Naive B cell (primary cell): Measurements from ENCODE around the gene GORASP2. TPM values are rescaled to one million over a fixed set of nuclear protein-coding genes. Genes with fewer than 3 reads are reported as not detected.

Source experiments
- ATAC-seq, 2 donors: fragments of 150-1000 bp; cut with Tn5 transposase; 2 replicates each; pipeline ENCODE4 v1.10.0; 2021; ENCODE audit warnings: low read depth in 2 of 2, mild to moderate bottlenecking in 2 of 2, moderate library complexity in 2 of 2
- DNase-seq: peaks from one replicate; pipeline ENCODE4 v3.0.0; 2022
- H3K27ac Mint-ChIP-seq, 6 donors: one replicate each; pipeline ENCODE4 v1.8.0; 2020 to 2022; ENCODE audit warnings: mild to moderate bottlenecking in 6 of 6, mixed read lengths in 6 of 6, moderate library complexity in 5 of 6, inconsistent platforms in 2 of 6
- H3K27me3 Mint-ChIP-seq, 3 donors: one replicate each; pipeline ENCODE4 v1.8.0; 2021 to 2022; ENCODE audit warnings: mixed read lengths in 3 of 3, mild to moderate bottlenecking in 1 of 3
- H3K36me3 Mint-ChIP-seq, 2 donors: one replicate each; pipeline ENCODE4 v1.8.0; 2020 to 2022; ENCODE audit warnings: mixed read lengths in 2 of 2, inconsistent platforms in 1 of 2, mild to moderate bottlenecking in 1 of 2
- H3K4me1 Mint-ChIP-seq, 3 donors: one replicate each; pipeline ENCODE4 v1.8.0; 2020 to 2022; ENCODE audit warnings: mixed read lengths in 3 of 3, inconsistent platforms in 1 of 3, mild to moderate bottlenecking in 1 of 3, moderate library complexity in 1 of 3
- H3K4me3 Mint-ChIP-seq, 8 donors: one replicate each; pipeline ENCODE4 v1.8.0; 2020 to 2022; ENCODE audit warnings: mild to moderate bottlenecking in 8 of 8, mixed read lengths in 8 of 8, moderate library complexity in 8 of 8, inconsistent platforms in 2 of 8
- H3K9me3 Mint-ChIP-seq, 7 donors: one replicate each; pipeline ENCODE4 v1.8.0; 2020 to 2022; ENCODE audit warnings: mixed read lengths in 7 of 7, mild to moderate bottlenecking in 5 of 7, inconsistent platforms in 2 of 7, moderate library complexity in 1 of 7
- polyA plus RNA-seq, 6 donors: library from polyadenylated mRNA; unstranded; fragments of 300-500 nt; fragmentation: Illumina TruSeq; gene quantifications; one replicate each; pipeline ENCODE4 v1.2.3, GENCODE V29; 2021; ENCODE audit warnings: low read depth in 6 of 6

Gene GORASP2
- 10 to 100 TPM; 51.7 to 93.6 (median 63.2) TPM for polyA plus RNA-seq

- Mint-ChIP-seq H3K9me3 (peaks cover 0 to 4% (median 0%) of the 10 kb centered on the region in 7 donors), H3K27me3 (no peaks in the 10 kb centered on the region), H3K36me3 (no peaks in the 10 kb centered on the region), H3K27ac (peak within 1 kb of the TSS; percentile 89 to 96 (median 94)), H3K4me1 (peaks cover 25 to 35% (median 26%) of the 10 kb centered on the region in 3 donors), H3K4me3 (peak within 1 kb of the TSS; percentile 90 to 99 (median 96))
- ATAC-seq (peak; percentile 88 to 89), DNase-seq (peak; percentile 98)
Observed at GRCh38 chr2:170928824-170929685, at the start of gene GORASP2. GORASP2 (plus strand) TSS chr2:170929253; CDS start chr2:170929341, 88 bp downstream.

GRCh38 chr2:170881840-170882239, 47.2 kb upstream of the GORASP2 start:
- peaks cover 30 to 40% (median 37%) of the 10 kb centered on the region in 3 donors for H3K27me3 Mint-ChIP-seq
- H3K36me3 Mint-ChIP-seq: peaks cover 0 to 7% of the 10 kb centered on the region in 2 donors
- H3K4me1 Mint-ChIP-seq: peaks cover 8 to 13% (median 8%) of the 10 kb centered on the region in 3 donors
- DNase-seq (no peak), ATAC-seq (no peak)
- H3K9me3 Mint-ChIP-seq: peaks cover 0 to 12% (median 0%) of the 10 kb centered on the region in 7 donors
- no peak overlapping the region for H3K4me3 Mint-ChIP-seq
- no peak overlapping the region for H3K27ac Mint-ChIP-seq

GRCh38 chr2:170882758-170883157, 46.3 kb upstream of the GORASP2 start:
- DNase-seq (no peak), ATAC-seq (no peak)
- Mint-ChIP-seq H3K36me3 (peaks cover 0 to 7% of the 10 kb centered on the region in 2 donors), H3K27me3 (peaks cover 30 to 40% (median 37%) of the 10 kb centered on the region in 3 donors), H3K4me3 (no peak overlapping the region), H3K4me1 (peaks cover 8 to 10% (median 8%) of the 10 kb centered on the region in 3 donors), H3K9me3 (peaks cover 0 to 12% (median 0%) of the 10 kb centered on the region in 7 donors), H3K27ac (no peak overlapping the region)

- Mint-ChIP-seq H3K4me3 (no peak overlapping the region), H3K9me3 (peaks cover 0 to 12% (median 0%) of the 10 kb centered on the region in 7 donors)
- ATAC-seq: no peak
Observed at GRCh38 chr2:170883683-170884082, 45.4 kb upstream of the GORASP2 start.

GRCh38 chr2:170885130-170885791, 43.8 kb upstream of the GORASP2 start:
- Mint-ChIP-seq H3K9me3 (peaks cover 0 to 12% (median 0%) of the 10 kb centered on the region in 7 donors), H3K4me3 (no peak overlapping the region), H3K27me3 (peaks cover 30 to 48% (median 47%) of the 10 kb centered on the region in 3 donors), H3K4me1 (no peaks in the 10 kb centered on the region), H3K27ac (peak overlapping the region in 1 of 6 donors; percentile 88), H3K36me3 (peaks cover 0 to 7% of the 10 kb centered on the region in 2 donors)
- no peak for DNase-seq
- ATAC-seq: no peak

More at GRCh38 chr2:170883683-170884082, 45.4 kb upstream of the GORASP2 start:
- H3K36me3 Mint-ChIP-seq: peaks cover 0 to 7% of the 10 kb centered on the region in 2 donors
- H3K27me3 Mint-ChIP-seq: peaks cover 30 to 40% (median 37%) of the 10 kb centered on the region in 3 donors
- no peak overlapping the region for H3K27ac Mint-ChIP-seq
- peaks cover 0 to 1% (median 1%) of the 10 kb centered on the region in 3 donors for H3K4me1 Mint-ChIP-seq
- no peak for DNase-seq

GRCh38 chr2:170886386-170886785, 42.7 kb upstream of the GORASP2 start:
- H3K36me3 Mint-ChIP-seq: peaks cover 0 to 7% of the 10 kb centered on the region in 2 donors
- no peak overlapping the region for H3K4me3 Mint-ChIP-seq
- H3K9me3 Mint-ChIP-seq: peaks cover 0 to 12% (median 0%) of the 10 kb centered on the region in 7 donors
- DNase-seq: no peak
- H3K27me3 Mint-ChIP-seq: peaks cover 27 to 48% (median 47%) of the 10 kb centered on the region in 3 donors
- no peak overlapping the region for H3K27ac Mint-ChIP-seq
- no peaks in the 10 kb centered on the region for H3K4me1 Mint-ChIP-seq
- no peak for ATAC-seq

GRCh38 chr2:170887496-170887895, 41.6 kb upstream of the GORASP2 start:
- peaks cover 17 to 45% (median 44%) of the 10 kb centered on the region in 3 donors for H3K27me3 Mint-ChIP-seq
- no peak for ATAC-seq
- DNase-seq: no peak
- no peak overlapping the region for H3K4me3 Mint-ChIP-seq
- H3K27ac Mint-ChIP-seq: peak overlapping the region in 1 of 6 donors; percentile 18
- peaks cover 0 to 10% (median 0%) of the 10 kb centered on the region in 7 donors for H3K9me3 Mint-ChIP-seq
- no peaks in the 10 kb centered on the region for H3K4me1 Mint-ChIP-seq
- H3K36me3 Mint-ChIP-seq: peaks cover 0 to 4% of the 10 kb centered on the region in 2 donors

GRCh38 chr2:170887896-170888295, 41.2 kb upstream of the GORASP2 start:
- Mint-ChIP-seq H3K27ac (no peak overlapping the region), H3K4me1 (no peaks in the 10 kb centered on the region), H3K36me3 (no peaks in the 10 kb centered on the region), H3K4me3 (peak overlapping the region in 1 of 8 donors; percentile 11), H3K27me3 (peaks cover 15 to 41% (median 40%) of the 10 kb centered on the region in 3 donors), H3K9me3 (peaks cover 0 to 7% (median 0%) of the 10 kb centered on the region in 7 donors)
- DNase-seq: no peak
- ATAC-seq: no peak

- no peak overlapping the region for H3K27ac Mint-ChIP-seq
- DNase-seq (no peak), ATAC-seq (no peak)
- H3K9me3 Mint-ChIP-seq: no peaks in the 10 kb centered on the region
- no peaks in the 10 kb centered on the region for H3K4me1 Mint-ChIP-seq
- H3K36me3 Mint-ChIP-seq: no peaks in the 10 kb centered on the region
- peaks cover 12 to 19% (median 12%) of the 10 kb centered on the region in 3 donors for H3K27me3 Mint-ChIP-seq
- H3K4me3 Mint-ChIP-seq: no peak overlapping the region
Observed at GRCh38 chr2:170891893-170892292, 37.2 kb upstream of the GORASP2 start.

GRCh38 chr2:170892391-170892951, 36.6 kb upstream of the GORASP2 start:
- no peaks in the 10 kb centered on the region for H3K4me1 Mint-ChIP-seq
- H3K36me3 Mint-ChIP-seq: no peaks in the 10 kb centered on the region
- ATAC-seq: no peak
- peaks cover 14 to 19% (median 14%) of the 10 kb centered on the region in 3 donors for H3K27me3 Mint-ChIP-seq
- H3K4me3 Mint-ChIP-seq: no peak overlapping the region
- H3K9me3 Mint-ChIP-seq: no peaks in the 10 kb centered on the region
- no peak overlapping the region for H3K27ac Mint-ChIP-seq
- no peak for DNase-seq

GRCh38 chr2:170895023-170895757, 33.9 kb upstream of the GORASP2 start:
- Mint-ChIP-seq H3K4me1 (no peaks in the 10 kb centered on the region), H3K4me3 (no peak overlapping the region), H3K27me3 (peaks cover 11 to 25% (median 20%) of the 10 kb centered on the region in 3 donors), H3K36me3 (no peaks in the 10 kb centered on the region), H3K27ac (no peak overlapping the region), H3K9me3 (no peaks in the 10 kb centered on the region)
- DNase-seq (no peak), ATAC-seq (no peak)

- Mint-ChIP-seq H3K27me3 (peaks cover 10 to 25% (median 19%) of the 10 kb centered on the region in 3 donors), H3K9me3 (no peaks in the 10 kb centered on the region), H3K36me3 (no peaks in the 10 kb centered on the region), H3K4me3 (no peak overlapping the region), H3K27ac (no peak overlapping the region), H3K4me1 (no peaks in the 10 kb centered on the region)
- DNase-seq (no peak), ATAC-seq (no peak)
Observed at GRCh38 chr2:170896622-170897021, 32.4 kb upstream of the GORASP2 start.
